ENCODE measurements around the gene ELK1.

Gene ELK1

GRCh38 chrX:47644557-47645091 is 5.7 kb downstream of the ELK1 start:
- peak; percentile 29 for DNase-seq

- DNase-seq = peak; percentile 16
Observed at GRCh38 chrX:47643926-47644325, 6.4 kb downstream of the ELK1 start.

GRCh38 chrX:47638816-47639215 is 11.5 kb downstream of the ELK1 start:
- no peak for DNase-seq

GRCh38 chrX:47637546-47638195 is 12.7 kb downstream of the ELK1 start:
- no peak for DNase-seq

- DNase-seq = no peak
Observed at GRCh38 chrX:47634871-47635575, 15.3 kb downstream of the ELK1 start.

- DNase-seq = no peak
Observed at GRCh38 chrX:47633689-47634590, 16.4 kb downstream of the ELK1 start.

GRCh38 chrX:47632666-47633065 is 17.7 kb downstream of the ELK1 start:
- no peak for DNase-seq

- no peak for DNase-seq
Observed at GRCh38 chrX:47631676-47632075, 18.7 kb downstream of the ELK1 start.

GRCh38 chrX:47629419-47630200 is 20.8 kb downstream of the ELK1 start, which contains the start of gene CFP:
Gene CFP (minus strand): TSS chrX:47629930. CDS start chrX:47629844, 86 bp downstream.
- no peak for DNase-seq

GRCh38 chrX:47628982-47629381 is 21.4 kb downstream of the ELK1 start:
- no peak for DNase-seq

GRCh38 chrX:47625365-47625764 is 25.0 kb downstream of the ELK1 start:
- no peak for DNase-seq

- peak; percentile 72 for DNase-seq
Observed at GRCh38 chrX:47623540-47624027, 26.8 kb downstream of the ELK1 start.

- DNase-seq = no peak
Observed at GRCh38 chrX:47621851-47622250, 28.5 kb downstream of the ELK1 start.

GRCh38 chrX:47620303-47620685 is 30.1 kb downstream of the ELK1 start:
- no peak for DNase-seq

- peak; percentile 76 for DNase-seq
Observed at GRCh38 chrX:47619486-47620302, 30.7 kb downstream of the ELK1 start, which contains the start of gene SYN1. Gene SYN1 (minus strand): TSS chrX:47619857. CDS start chrX:47619728, 129 bp downstream.

- no peak for DNase-seq
Observed at GRCh38 chrX:47618923-47619485, 31.4 kb downstream of the ELK1 start.

- no peak for DNase-seq
Observed at GRCh38 chrX:47614618-47615017, 35.7 kb downstream of the ELK1 start.

- DNase-seq = no peak
Observed at GRCh38 chrX:47613082-47613481, 37.3 kb downstream of the ELK1 start.

GRCh38 chrX:47612418-47612817 is 37.9 kb downstream of the ELK1 start:
- DNase-seq = no peak

- DNase-seq = no peak
Observed at GRCh38 chrX:47611926-47612325, 38.4 kb downstream of the ELK1 start.

GRCh38 chrX:47611489-47611888 is 38.9 kb downstream of the ELK1 start:
- no peak for DNase-seq
